Myometrial cell (primary cell): ENCODE measurements around the gene NKX2-4. TPM values are rescaled to one million over a fixed set of nuclear protein-coding genes. Genes with fewer than 3 reads are reported as not detected.

Experiments used
- total RNA-seq: library from RNA; depleted of rRNA; stranded (reverse); fragments of >200 nt; gene quantifications from 2 replicates; pipeline ENCODE4 v1.2.3, GENCODE V29; 2015

NKX2-4 gene
- not detected in 2 replicates for total RNA-seq

DNA sequence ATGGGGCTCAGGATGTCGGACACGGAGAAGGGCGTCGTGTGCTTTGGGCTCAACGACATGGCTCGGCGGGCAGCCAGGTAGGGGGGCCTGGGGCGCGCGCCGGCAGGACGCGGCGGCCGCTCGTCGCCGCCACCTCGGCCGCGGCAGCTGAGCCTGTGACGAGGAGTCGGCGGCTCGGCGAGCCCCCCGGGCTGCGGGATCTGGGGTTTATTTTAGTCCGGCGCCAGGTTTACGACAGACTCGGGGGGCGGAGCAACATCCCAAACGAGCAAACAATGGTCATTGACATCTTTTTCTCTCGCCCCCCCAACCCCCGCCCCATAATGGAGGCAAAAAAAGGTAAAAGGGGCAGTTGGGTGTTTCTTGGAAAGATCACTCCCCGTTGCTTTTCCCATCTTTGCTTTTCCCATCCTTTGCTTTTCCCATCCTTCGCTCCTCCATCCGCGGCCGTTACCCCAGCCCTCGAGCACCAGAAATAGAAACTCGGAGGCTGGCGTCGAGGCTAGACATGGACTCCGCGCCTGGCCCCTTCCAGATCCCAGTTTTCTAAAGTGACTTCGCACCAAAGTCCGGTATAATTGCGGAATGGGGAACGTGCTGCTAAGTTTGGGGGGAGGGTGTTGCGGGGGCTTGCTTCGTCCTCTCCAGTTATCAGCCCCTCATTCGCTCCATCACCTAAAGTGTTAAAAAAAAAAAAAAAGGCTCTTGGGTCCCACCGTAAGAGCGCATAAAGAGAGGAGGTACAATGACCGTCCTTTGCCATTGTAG, at the start of gene NKX2-4:
NKX2-4 (minus strand) TSS at position 186 of the 768 bp plus-strand sequence; CDS start at position 59, 127 bp downstream.

Other genes starting within 250 kb of the NKX2-4 start
- 91.8 and 96.6 TPM in 2 replicates for gene XRN2, start 94.2 kb downstream of the NKX2-4 start, total RNA-seq
- gene NKX2-2, start 116.5 kb upstream of the NKX2-4 start, total RNA-seq = not detected in 2 replicates